CD14-positive monocyte (primary cell): ENCODE results near the gene S1PR4. TPM values are rescaled to one million over a fixed set of nuclear protein-coding genes. Genes with fewer than 3 reads are reported as not detected.

Source experiments
- DNase-seq, 3 donors: peaks; one replicate each; pipeline ENCODE4 v3.0.0-alpha.2; 2011 to 2022
- H2AFZ ChIP-seq: 2 replicates; pipeline ENCODE4 v1.6.0; 2012; ENCODE audit warnings: mild to moderate bottlenecking, low read depth, low read length, inconsistent platforms; ENCODE audit not compliant: insufficient read depth, poor library complexity, severe bottlenecking
- H3K27ac ChIP-seq, 2 donors: 1 replicate in 1 of 2; 2 replicates in 1 of 2; pipeline ENCODE4 v1.5.1; 2012 to 2013; ENCODE audit warnings: low read length in 2 of 2, control low read depth in 1 of 2, inconsistent platforms in 1 of 2, low read depth in 1 of 2, mild to moderate bottlenecking in 1 of 2
- H3K27me3 ChIP-seq, 2 donors: one replicate each; pipeline versions ENCODE4 v1.6.0 to v1.6.1; 2011 to 2013; ENCODE audit warnings: low read length in 2 of 2; ENCODE audit not compliant: control insufficient read depth in 2 of 2, insufficient read depth in 2 of 2
- H3K36me3 ChIP-seq, 2 donors: replicated peaks in 1 of 2; 1 replicate in 1 of 2; 2 replicates in 1 of 2; pipeline versions ENCODE4 v1.5.1 to v1.6.1; 2012 to 2013; ENCODE audit warnings: low read length in 2 of 2, control low read depth in 1 of 2, inconsistent platforms in 1 of 2, mild to moderate bottlenecking in 1 of 2; ENCODE audit not compliant: insufficient read depth in 2 of 2, control insufficient read depth in 1 of 2
- H3K4me1 ChIP-seq, 2 donors: 1 replicate in 1 of 2; 2 replicates in 1 of 2; pipeline versions ENCODE4 v1.5.1 to v1.6.1; 2012 to 2013; ENCODE audit warnings: low read length in 2 of 2, control low read depth in 1 of 2, inconsistent platforms in 1 of 2, mild to moderate bottlenecking in 1 of 2, moderate library complexity in 1 of 2; ENCODE audit not compliant: insufficient read depth in 2 of 2, control insufficient read depth in 1 of 2
- H3K4me2 ChIP-seq: replicated peaks from 2 replicates; pipeline ENCODE3; 2012; ENCODE audit warnings: low read length, moderate library complexity, mild to moderate bottlenecking; ENCODE audit not compliant: poor library complexity, severe bottlenecking; ENCODE audit errors: extremely low read depth
- H3K4me3 ChIP-seq, 3 experiments: fragments of 200-600 bp in 1 of 3; sonication (generic) in 1 of 3; replicated peaks in 1 of 3; 1 replicate in 2 of 3; 2 replicates in 1 of 3; pipeline ENCODE4 v1.5.1; 2011 to 2013; ENCODE audit warnings: low read length in 3 of 3, mild to moderate bottlenecking in 3 of 3, control low read depth in 2 of 3, low read depth in 2 of 3, inconsistent platforms in 1 of 3, moderate library complexity in 1 of 3
- H3K79me2 ChIP-seq: 2 replicates; pipeline ENCODE4 v1.6.0; 2012; ENCODE audit warnings: mild to moderate bottlenecking, control low read depth, inconsistent platforms, low read length, moderate library complexity; ENCODE audit not compliant: insufficient read depth
- H3K9ac ChIP-seq: 2 replicates; pipeline ENCODE4 v1.6.0; 2017; ENCODE audit warnings: low read length, mild to moderate bottlenecking; ENCODE audit not compliant: insufficient read depth, poor library complexity, severe bottlenecking
- H3K9me3 ChIP-seq, 2 donors: replicated peaks in 1 of 2; 1 replicate in 1 of 2; 2 replicates in 1 of 2; pipeline versions ENCODE4 v1.5.1 to v1.6.1; 2012 to 2013; ENCODE audit warnings: low read length in 2 of 2, control low read depth in 1 of 2; ENCODE audit not compliant: control insufficient read depth in 1 of 2, insufficient read depth in 1 of 2
- H4K20me1 ChIP-seq: 2 replicates; pipeline ENCODE4 v1.6.0; 2012; ENCODE audit warnings: mild to moderate bottlenecking, low read length, control low read depth, moderate library complexity; ENCODE audit not compliant: insufficient read depth
- H3K27ac Mint-ChIP-seq, 7 donors: one replicate each; pipeline ENCODE4 v1.8.0; 2020; ENCODE audit warnings: mild to moderate bottlenecking in 7 of 7, mixed read lengths in 7 of 7, moderate library complexity in 6 of 7, inconsistent platforms in 2 of 7
- H3K27me3 Mint-ChIP-seq, 3 donors: one replicate each; pipeline ENCODE4 v1.8.0; 2021 to 2022; ENCODE audit warnings: low read depth in 3 of 3, mild to moderate bottlenecking in 3 of 3, mixed read lengths in 3 of 3, moderate library complexity in 3 of 3, inconsistent platforms in 1 of 3
- H3K36me3 Mint-ChIP-seq, 2 donors: one replicate each; pipeline ENCODE4 v1.8.0; 2020; ENCODE audit warnings: mixed read lengths in 2 of 2, inconsistent platforms in 1 of 2, mild to moderate bottlenecking in 1 of 2
- H3K4me1 Mint-ChIP-seq: one replicate; pipeline ENCODE4 v1.8.0; 2020; ENCODE audit warnings: mild to moderate bottlenecking, mixed read lengths
- H3K4me3 Mint-ChIP-seq, 2 donors: one replicate each; pipeline ENCODE4 v1.8.0; 2020; ENCODE audit warnings: mild to moderate bottlenecking in 2 of 2, mixed read lengths in 2 of 2, moderate library complexity in 1 of 2
- H3K9me3 Mint-ChIP-seq, 7 donors: one replicate each; pipeline ENCODE4 v1.8.0; 2020 to 2022; ENCODE audit warnings: mixed read lengths in 7 of 7, mild to moderate bottlenecking in 6 of 7, moderate library complexity in 6 of 7, inconsistent platforms in 2 of 7
- WGBS: methylation state at CpG from one replicate; pipeline ENCODE4 v1.1.5; 2013; ENCODE audit warnings: missing lambda C conversion rate; ENCODE audit not compliant: insufficient coverage; 5-methylcytosine and 5-hydroxymethylcytosine counted together
- intact Hi-C, 2 donors: fragments of 100-400 bp; cut with micrococcal nuclease; formaldehyde crosslinking; loops; one replicate each; pipeline versions ENCODE4 v1.15.0 to v1.15.1; 2023
- polyA plus RNA-seq, 3 donors: library from polyadenylated mRNA; depleted of rRNA in 1 of 3; unstranded in 2 of 3; stranded (reverse) in 1 of 3; fragments of 300-500 nt in 2 of 3; fragments of >200 nt in 1 of 3; fragmentation: Illumina TruSeq in 2 of 3; gene quantifications; 1 replicate in 2 of 3; 2 replicates in 1 of 3; pipeline ENCODE4 v1.2.3, GENCODE V29; 2012 to 2021
- TF ChIP-seq, protein P1 (sequence below): fragments of 200-600 bp; IDR thresholded peaks from one replicate; pipeline ENCODE4 v1.8.0; 2022; ENCODE audit warnings: antibody characterized with exemption, mild to moderate bottlenecking

Gene S1PR4
- polyA plus RNA-seq, 3 donors: 28.5 to 131 (median 105) TPM

DNA sequence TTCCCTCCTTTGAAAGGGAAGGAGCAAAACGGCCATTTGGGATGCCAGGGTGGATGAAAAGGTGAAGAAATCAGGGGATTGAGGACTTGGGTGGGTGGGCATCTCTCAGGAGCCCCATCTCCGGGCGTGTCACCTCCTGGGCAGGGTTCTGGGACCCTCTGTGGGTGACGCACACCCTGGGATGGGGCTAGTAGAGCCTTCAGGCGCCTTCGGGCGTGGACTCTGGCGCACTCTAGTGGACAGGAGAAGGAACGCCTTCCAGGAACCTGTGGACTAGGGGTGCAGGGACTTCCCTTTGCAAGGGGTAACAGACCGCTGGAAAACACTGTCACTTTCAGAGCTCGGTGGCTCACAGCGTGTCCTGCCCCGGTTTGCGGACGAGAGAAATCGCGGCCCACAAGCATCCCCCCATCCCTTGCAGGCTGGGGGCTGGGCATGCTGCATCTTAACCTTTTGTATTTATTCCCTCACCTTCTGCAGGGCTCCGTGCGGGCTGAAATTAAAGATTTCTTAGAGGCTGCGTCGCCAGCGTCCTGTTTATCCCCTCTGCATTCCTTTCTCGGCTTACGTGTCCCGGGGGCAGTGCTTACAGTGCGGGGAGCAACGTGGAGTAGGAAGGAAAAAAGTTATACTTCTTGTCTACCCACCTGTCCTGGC lies 15.2 kb upstream of the S1PR4 start:
- DNase-seq: peak; percentile 66 to 74 (median 74)
- peak overlapping the region in 1 of 3 experiments; percentile 23 for H3K4me3 ChIP-seq
- H3K9me3 Mint-ChIP-seq: peaks cover 7 to 13% (median 10%) of the 10 kb centered on the region in 7 donors
- 23% methylated on average over 16 of the region's 27 CpGs for WGBS
- peaks cover 0 to 2% (median 2%) of the 10 kb centered on the region in 3 donors for H3K27me3 Mint-ChIP-seq
- no peak overlapping the region for H2AFZ ChIP-seq
- H3K4me3 Mint-ChIP-seq: peak overlapping the region in 1 of 2 donors; percentile 51
- H3K79me2 ChIP-seq: peaks cover 21% of the 10 kb centered on the region
- peaks cover 10 to 12% of the 10 kb centered on the region in 2 donors for H3K9me3 ChIP-seq
- peaks cover 32 to 58% of the 10 kb centered on the region in 2 donors for H3K36me3 Mint-ChIP-seq
- peak overlapping the region; percentile 34 for H3K4me2 ChIP-seq
- peak overlapping the region; percentile 66 to 99 (median 88) for H3K27ac Mint-ChIP-seq
- H3K27ac ChIP-seq: peak overlapping the region in 1 of 2 donors; percentile 98
- no peaks in the 10 kb centered on the region for H4K20me1 ChIP-seq
- H3K27me3 ChIP-seq: no peaks in the 10 kb centered on the region
- H3K36me3 ChIP-seq: peaks cover 45 to 55% of the 10 kb centered on the region in 2 donors
- TF ChIP-seq, protein P1, sequence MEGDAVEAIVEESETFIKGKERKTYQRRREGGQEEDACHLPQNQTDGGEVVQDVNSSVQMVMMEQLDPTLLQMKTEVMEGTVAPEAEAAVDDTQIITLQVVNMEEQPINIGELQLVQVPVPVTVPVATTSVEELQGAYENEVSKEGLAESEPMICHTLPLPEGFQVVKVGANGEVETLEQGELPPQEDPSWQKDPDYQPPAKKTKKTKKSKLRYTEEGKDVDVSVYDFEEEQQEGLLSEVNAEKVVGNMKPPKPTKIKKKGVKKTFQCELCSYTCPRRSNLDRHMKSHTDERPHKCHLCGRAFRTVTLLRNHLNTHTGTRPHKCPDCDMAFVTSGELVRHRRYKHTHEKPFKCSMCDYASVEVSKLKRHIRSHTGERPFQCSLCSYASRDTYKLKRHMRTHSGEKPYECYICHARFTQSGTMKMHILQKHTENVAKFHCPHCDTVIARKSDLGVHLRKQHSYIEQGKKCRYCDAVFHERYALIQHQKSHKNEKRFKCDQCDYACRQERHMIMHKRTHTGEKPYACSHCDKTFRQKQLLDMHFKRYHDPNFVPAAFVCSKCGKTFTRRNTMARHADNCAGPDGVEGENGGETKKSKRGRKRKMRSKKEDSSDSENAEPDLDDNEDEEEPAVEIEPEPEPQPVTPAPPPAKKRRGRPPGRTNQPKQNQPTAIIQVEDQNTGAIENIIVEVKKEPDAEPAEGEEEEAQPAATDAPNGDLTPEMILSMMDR: peak; percentile 98
- H3K9ac ChIP-seq: no peak overlapping the region
- H3K4me1 Mint-ChIP-seq: peaks cover 53% of the 10 kb centered on the region
- H3K4me1 ChIP-seq: peaks cover 42 to 49% of the 10 kb centered on the region in 2 donors
- intact Hi-C loops: loop anchor here (2.0 to 5.0 kb wide), 2 partner anchors 17 to 36 kb away; no protein-coding TSS in a partner anchor

DNA sequence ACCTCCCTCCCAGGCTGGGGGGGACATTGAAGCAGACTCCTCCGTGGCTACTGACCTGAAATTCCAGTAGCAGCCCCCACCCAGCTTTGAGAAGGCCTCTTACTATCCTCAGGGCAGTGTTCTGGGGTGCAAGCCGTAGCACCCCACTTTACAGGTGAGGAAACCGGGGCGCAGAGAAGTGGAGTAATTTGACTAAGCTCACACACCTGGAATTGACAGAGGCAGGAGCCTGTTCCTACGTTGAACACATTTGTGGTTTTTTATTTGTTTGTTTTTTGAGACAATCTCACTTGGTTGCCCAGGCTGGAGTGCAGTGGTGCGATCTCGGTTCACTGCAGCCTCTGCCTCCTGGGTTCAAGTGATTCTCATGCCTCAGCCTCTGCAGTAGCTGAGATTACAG lies 14.6 kb upstream of the S1PR4 start:
- peak overlapping the region; percentile 98 to 100 for H3K27ac ChIP-seq
- Mint-ChIP-seq H3K27ac (peak overlapping the region; percentile 79 to 100 (median 90)), H3K4me1 (peaks cover 55% of the 10 kb centered on the region), H3K4me3 (no peak overlapping the region), H3K36me3 (peaks cover 32 to 52% of the 10 kb centered on the region in 2 donors), H3K27me3 (peaks cover 0 to 2% (median 2%) of the 10 kb centered on the region in 3 donors), H3K9me3 (peaks cover 7 to 13% (median 10%) of the 10 kb centered on the region in 7 donors)
- whole genome bisulfite sequencing: 92% methylated on average over 5 of the region's 7 CpGs
- peak overlapping the region in 1 of 3 experiments; percentile 23 for H3K4me3 ChIP-seq
- peaks cover 42 to 49% of the 10 kb centered on the region in 2 donors for H3K36me3 ChIP-seq
- H3K27me3 ChIP-seq: no peaks in the 10 kb centered on the region
- H2AFZ ChIP-seq: no peak overlapping the region
- intact Hi-C loops: loop anchor here (2.0 to 5.0 kb wide), 2 partner anchors 17 to 37 kb away; no protein-coding TSS in a partner anchor
- peak overlapping the region; percentile 34 for H3K4me2 ChIP-seq
- H3K4me1 ChIP-seq: peaks cover 48 to 53% of the 10 kb centered on the region in 2 donors
- H3K79me2 ChIP-seq: peaks cover 21% of the 10 kb centered on the region
- TF ChIP-seq, protein P1: no peak
- DNase-seq: no peak
- H3K9ac ChIP-seq: no peak overlapping the region
- H4K20me1 ChIP-seq: no peaks in the 10 kb centered on the region
- peaks cover 10 to 12% of the 10 kb centered on the region in 2 donors for H3K9me3 ChIP-seq
